H1 (cell line): ENCODE measurements around the gene ASB7. TPM values are rescaled to one million over a fixed set of nuclear protein-coding genes. Genes with fewer than 3 reads are reported as not detected.

ENCODE experiments used
- CTCF ChIA-PET: fragments of 300-600 bp; sonication (Branson Sonifier 250); formaldehyde crosslinking; loops from one replicate; lab custom pipeline; 2021; ENCODE audit not compliant: partially characterized antibody; lab: Charles Lee
- POLR2A ChIA-PET: fragments of 300-600 bp; sonication (Branson Sonifier 250); formaldehyde crosslinking; loops from one replicate; lab custom pipeline; 2021; ENCODE audit warnings: inconsistent platforms; ENCODE audit not compliant: partially characterized antibody; lab: Charles Lee
- DNase-seq, 2 experiments: peaks; one replicate each; pipeline versions ENCODE4 v3.0.0 to v3.0.0-alpha.2; 2010 to 2022; ENCODE audit warnings: low spot score in 2 of 2, low read depth in 1 of 2, mixed read lengths in 1 of 2
- FAIRE-seq: peaks from 2 replicates; lab custom pipeline; 2011; peaks lifted over from hg19 to GRCh38; lab: Jason Lieb, UNC
- H2AFZ ChIP-seq: 2 replicates; pipeline ENCODE4 v1.8.1; 2012; ENCODE audit warnings: low read length, inconsistent platforms
- H2AK5ac ChIP-seq: 2 replicates; pipeline ENCODE4 v1.6.1; 2013; ENCODE audit warnings: low read depth, low read length
- H2BK120ac ChIP-seq: replicated peaks from 2 replicates; pipeline ENCODE3; 2013; ENCODE audit warnings: low read depth, low read length, inconsistent platforms
- H2BK12ac ChIP-seq: 2 replicates; pipeline ENCODE4 v1.6.1; 2013; ENCODE audit warnings: low read depth, low read length
- H2BK15ac ChIP-seq: 2 replicates; pipeline ENCODE4 v1.6.1; 2013; ENCODE audit warnings: low read length
- H2BK20ac ChIP-seq: 2 replicates; pipeline ENCODE4 v1.6.1; 2013; ENCODE audit warnings: low read length
- H2BK5ac ChIP-seq: 2 replicates; pipeline ENCODE4 v1.6.1; 2013; ENCODE audit warnings: low read depth, low read length
- H3K14ac ChIP-seq: 2 replicates; pipeline ENCODE4 v1.6.1; 2013; ENCODE audit warnings: inconsistent platforms; ENCODE audit not compliant: insufficient read length
- H3K18ac ChIP-seq: 2 replicates; pipeline ENCODE4 v1.6.1; 2013; ENCODE audit warnings: low read length; ENCODE audit errors: extremely low read depth
- H3K23ac ChIP-seq: 2 replicates; pipeline ENCODE4 v1.6.1; 2013; ENCODE audit warnings: inconsistent platforms; ENCODE audit not compliant: insufficient read length
- H3K23me2 ChIP-seq: 2 replicates; pipeline ENCODE4 v1.6.1; 2013; ENCODE audit warnings: low read depth, low read length
- H3K27ac ChIP-seq: 2 replicates; pipeline ENCODE4 v1.6.1; 2011; ENCODE audit warnings: low read depth, low read length, inconsistent platforms
- H3K27me3 ChIP-seq, 4 experiments: replicated peaks in 1 of 4; 1 replicate in 1 of 4; 2 replicates in 3 of 4; pipeline versions ENCODE4 v1.6.1 to v1.8.1; 2011 to 2013; ENCODE audit warnings: low read length in 3 of 4, mild to moderate bottlenecking in 3 of 4, inconsistent platforms in 2 of 4, mixed read lengths in 2 of 4, moderate library complexity in 1 of 4; ENCODE audit not compliant: control insufficient read depth in 3 of 4, insufficient read depth in 3 of 4; ENCODE audit errors: extremely low read depth in 1 of 4
- H3K36me3 ChIP-seq, 4 experiments: 2 replicates each; pipeline versions ENCODE4 v1.6.1 to v1.8.1; 2011 to 2013; ENCODE audit warnings: mild to moderate bottlenecking in 4 of 4, low read length in 3 of 4, moderate library complexity in 2 of 4, control low read depth in 1 of 4, inconsistent platforms in 1 of 4; ENCODE audit not compliant: insufficient read depth in 4 of 4, control insufficient read depth in 2 of 4
- H3K4ac ChIP-seq: replicated peaks from 2 replicates; pipeline ENCODE3; 2013; ENCODE audit warnings: low read length, low read depth, mixed read lengths, inconsistent platforms; ENCODE audit not compliant: insufficient read length
- H3K4me1 ChIP-seq, 4 experiments: replicated peaks in 1 of 4; 1 replicate in 1 of 4; 2 replicates in 3 of 4; pipeline versions ENCODE4 v1.6.1 to v1.8.1; 2011 to 2013; ENCODE audit warnings: low read length in 3 of 4, inconsistent platforms in 2 of 4, mixed read lengths in 1 of 4; ENCODE audit not compliant: insufficient read depth in 4 of 4, control insufficient read depth in 3 of 4
- H3K4me2 ChIP-seq, 2 experiments: 2 replicates each; pipeline versions ENCODE4 v1.6.1 to v1.8.1; 2011 to 2013; ENCODE audit warnings: low read depth in 2 of 2, low read length in 2 of 2, control low read depth in 1 of 2, inconsistent platforms in 1 of 2, mild to moderate bottlenecking in 1 of 2; ENCODE audit not compliant: insufficient read depth in 1 of 2
- H3K4me3 ChIP-seq, 4 experiments: fragments of 200-600, 300-600 bp in 1 of 4; sonication (generic), shearing (Covaris generic), sonication (Bioruptor Twin) in 1 of 4; 2 replicates each; pipeline versions ENCODE4 v1.5.1 to v1.8.1; 2011 to 2016; ENCODE audit warnings: low read length in 4 of 4, low read depth in 3 of 4, control low read depth in 2 of 4, inconsistent platforms in 2 of 4, mild to moderate bottlenecking in 2 of 4, mixed read lengths in 1 of 4, moderate library complexity in 1 of 4; ENCODE audit not compliant: insufficient read depth in 2 of 4; ENCODE audit errors: extremely low read depth in 1 of 4
- H3K56ac ChIP-seq: replicated peaks from 2 replicates; pipeline ENCODE3; 2013; ENCODE audit warnings: low read depth, mild to moderate bottlenecking, mixed read lengths, low read length, inconsistent platforms; ENCODE audit not compliant: insufficient read length
- H3K79me1 ChIP-seq: 2 replicates; pipeline ENCODE4 v1.6.1; 2013; ENCODE audit warnings: low read depth, low read length, control low read depth
- H3K79me2 ChIP-seq, 2 experiments: 2 replicates each; pipeline versions ENCODE4 v1.6.1 to v1.8.1; 2012 to 2013; ENCODE audit warnings: low read length in 2 of 2, mild to moderate bottlenecking in 2 of 2, inconsistent platforms in 1 of 2; ENCODE audit not compliant: insufficient read depth in 2 of 2, control insufficient read depth in 1 of 2
- H3K9ac ChIP-seq, 4 experiments: replicated peaks in 1 of 4; 1 replicate in 1 of 4; 2 replicates in 3 of 4; pipeline versions ENCODE4 v1.6.1 to v1.8.1; 2011 to 2013; ENCODE audit warnings: low read depth in 3 of 4, low read length in 3 of 4, control low read depth in 2 of 4, mild to moderate bottlenecking in 2 of 4, moderate library complexity in 2 of 4, inconsistent platforms in 1 of 4; ENCODE audit errors: extremely low read depth in 1 of 4
- H3K9me3 ChIP-seq, 2 experiments: 2 replicates each; pipeline versions ENCODE4 v1.6.1 to v1.8.1; 2012 to 2013; ENCODE audit warnings: mild to moderate bottlenecking in 2 of 2, moderate library complexity in 2 of 2, control low read depth in 1 of 2, inconsistent platforms in 1 of 2, low read depth in 1 of 2, low read length in 1 of 2, mixed read lengths in 1 of 2; ENCODE audit not compliant: insufficient read depth in 2 of 2
- H4K20me1 ChIP-seq, 2 experiments: replicated peaks in 1 of 2; 2 replicates each; pipeline versions ENCODE3 to v1.8.1; 2011 to 2013; ENCODE audit warnings: inconsistent platforms in 2 of 2, low read length in 2 of 2, mild to moderate bottlenecking in 1 of 2; ENCODE audit not compliant: insufficient read depth in 2 of 2, control insufficient read depth in 1 of 2
- H4K5ac ChIP-seq: 2 replicates; pipeline ENCODE4 v1.6.1; 2013; ENCODE audit warnings: low read length, low read depth, mixed read lengths, inconsistent platforms; ENCODE audit not compliant: insufficient read length
- H4K8ac ChIP-seq: 2 replicates; pipeline ENCODE4 v1.8.0; 2013; ENCODE audit warnings: mild to moderate bottlenecking, moderate library complexity, low read length, inconsistent platforms; ENCODE audit not compliant: insufficient read depth; ENCODE audit errors: extremely low read depth
- H4K91ac ChIP-seq: replicated peaks from 2 replicates; pipeline ENCODE3; 2013; ENCODE audit warnings: low read length, mixed read lengths, inconsistent platforms; ENCODE audit not compliant: insufficient read length
- BCL11A ChIP-seq, 2 experiments: IDR thresholded peaks; one replicate each; pipeline ENCODE4 v1.6.1; 2011; ENCODE audit warnings: low read depth in 2 of 2, low read length in 2 of 2, mild to moderate bottlenecking in 2 of 2
- CEBPB ChIP-seq: IDR thresholded peaks from 2 replicates; pipeline ENCODE4 v1.6.1; 2012; ENCODE audit warnings: low read depth, low read length
- HDAC6 ChIP-seq: IDR thresholded peaks from one replicate; pipeline ENCODE4 v1.7.1; 2012; ENCODE audit warnings: low read depth, mild to moderate bottlenecking, inconsistent platforms, low read length, moderate library complexity
- KDM4A ChIP-seq: IDR thresholded peaks from one replicate; pipeline ENCODE4 v1.7.1; 2012; ENCODE audit warnings: low read depth, mild to moderate bottlenecking, moderate library complexity, low read length, inconsistent platforms; ENCODE audit not compliant: severe bottlenecking
- POLR2AphosphoS5 ChIP-seq: IDR thresholded peaks from 2 replicates; pipeline ENCODE4 v1.6.1; 2011; ENCODE audit warnings: low read depth, low read length
- SIX5 ChIP-seq: IDR thresholded peaks from 2 replicates; pipeline ENCODE4 v1.6.1; 2011; ENCODE audit warnings: mild to moderate bottlenecking, low read depth, low read length
- SP1 ChIP-seq: IDR thresholded peaks from 2 replicates; pipeline ENCODE4 v1.6.1; 2011; ENCODE audit warnings: low read depth, low read length
- WGBS, 2 experiments: shearing (Covaris generic) in 1 of 2; methylation state at CpG; one replicate each; pipeline versions ENCODE4 v1.1.6 to v1.1.7; 2013 to 2015; ENCODE audit warnings: low lambda C conversion rate in 2 of 2, mixed read lengths in 2 of 2, inconsistent platforms in 1 of 2, low coverage in 1 of 2, missing lambda C conversion rate in 1 of 2; ENCODE audit not compliant: insufficient replicate concordance in 2 of 2, insufficient coverage in 1 of 2, insufficient read length in 1 of 2; ENCODE audit errors: extremely low coverage in 1 of 2, missing lambda C conversion rate in 1 of 2; 5-methylcytosine and 5-hydroxymethylcytosine counted together
- polyA plus RNA-seq, 7 experiments: library from polyadenylated mRNA; depleted of rRNA in 3 of 7; stranded (reverse) in 5 of 7; unstranded in 2 of 7; fragments of >200 nt in 5 of 7; fragments of 200-250 nt in 2 of 7; gene quantifications; 1 replicate in 5 of 7; 2 replicates in 1 of 7; 4 replicates in 1 of 7; pipeline versions ENCODE4 v1.2.1 to v1.2.3, GENCODE V29; 2011 to 2013; ENCODE audit warnings: missing spikeins in 2 of 7, mixed read lengths in 2 of 7
- total RNA-seq: library from RNA; stranded (reverse); fragmentation: NEBNext Ultra II Directional; extraction: Animal tissue kit (Norgen Biotek cat#: 25700); gene quantifications from 2 replicates; pipeline ENCODE4 v1.2.1, GENCODE V29; 2021
- TF ChIP-seq, protein P1 (sequence below): IDR thresholded peaks from 2 replicates; pipeline ENCODE4 v1.6.1; 2012; ENCODE audit warnings: low read length, inconsistent platforms
- TF ChIP-seq, protein P2 (sequence below): IDR thresholded peaks from 2 replicates; pipeline ENCODE4 v1.6.1; 2011; ENCODE audit warnings: low read depth, mild to moderate bottlenecking, low read length; ENCODE audit not compliant: insufficient read depth

ASB7 gene
- total and polyA plus RNA-seq, 2 of the 8 experiments (the other 6 are each of a cell fraction or from before 2014, with no cell fraction given): 5.2 to 12.8 TPM

DNA sequence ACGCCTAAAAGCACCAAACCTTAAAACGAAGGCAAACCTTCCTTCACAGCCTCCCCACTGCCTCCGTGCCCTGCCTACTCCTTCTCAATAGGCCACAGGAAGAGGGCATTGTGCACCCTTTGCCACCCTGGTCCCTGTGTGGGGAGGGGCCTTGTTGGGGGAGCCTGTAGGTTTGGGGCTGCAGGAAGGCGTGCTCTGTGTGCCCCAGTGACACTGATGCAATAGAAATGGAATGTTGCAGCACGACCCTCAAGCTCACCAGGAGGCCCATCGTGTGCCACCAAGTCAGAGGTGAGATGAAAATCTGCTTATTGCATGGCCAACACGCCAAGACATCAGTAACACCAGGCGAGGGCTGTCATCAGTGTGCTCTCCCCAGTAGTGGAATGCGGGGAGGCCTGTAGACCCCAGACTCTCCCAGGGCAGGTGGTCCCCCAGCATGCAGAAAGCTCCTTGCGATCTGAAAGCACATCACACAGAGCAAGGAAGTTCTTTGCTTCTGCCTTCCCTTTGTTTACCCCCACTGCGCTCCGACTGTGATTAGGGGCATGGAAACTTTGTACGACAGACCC is 86.2 kb downstream of the ASB7 start:
- DNase-seq (no peak), FAIRE-seq (no peak)
- TF ChIP-seq, protein P1, sequence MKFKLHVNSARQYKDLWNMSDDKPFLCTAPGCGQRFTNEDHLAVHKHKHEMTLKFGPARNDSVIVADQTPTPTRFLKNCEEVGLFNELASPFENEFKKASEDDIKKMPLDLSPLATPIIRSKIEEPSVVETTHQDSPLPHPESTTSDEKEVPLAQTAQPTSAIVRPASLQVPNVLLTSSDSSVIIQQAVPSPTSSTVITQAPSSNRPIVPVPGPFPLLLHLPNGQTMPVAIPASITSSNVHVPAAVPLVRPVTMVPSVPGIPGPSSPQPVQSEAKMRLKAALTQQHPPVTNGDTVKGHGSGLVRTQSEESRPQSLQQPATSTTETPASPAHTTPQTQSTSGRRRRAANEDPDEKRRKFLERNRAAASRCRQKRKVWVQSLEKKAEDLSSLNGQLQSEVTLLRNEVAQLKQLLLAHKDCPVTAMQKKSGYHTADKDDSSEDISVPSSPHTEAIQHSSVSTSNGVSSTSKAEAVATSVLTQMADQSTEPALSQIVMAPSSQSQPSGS: no peak
- TF ChIP-seq BCL11A (IDR thresholded peaks at IDR 0.05; ENCODE audit: low read depth in 2 of 2, low read length in 2 of 2) (no peak), KDM4A (peak; percentile 33), CEBPB (peak; percentile 78), POLR2AphosphoS5 (no peak), HDAC6 (no peak), SIX5 (no peak), SP1 (no peak)
- TF ChIP-seq, protein P2, sequence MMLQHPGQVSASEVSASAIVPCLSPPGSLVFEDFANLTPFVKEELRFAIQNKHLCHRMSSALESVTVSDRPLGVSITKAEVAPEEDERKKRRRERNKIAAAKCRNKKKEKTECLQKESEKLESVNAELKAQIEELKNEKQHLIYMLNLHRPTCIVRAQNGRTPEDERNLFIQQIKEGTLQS: no peak
- Histone ChIP-seq H2BK5ac (peak overlapping the region; percentile 88), H2BK120ac (no peak overlapping the region), H2BK12ac (peak overlapping the region; percentile 52), H2BK20ac (peak overlapping the region; percentile 95), H3K18ac (peak overlapping the region; percentile 91), H3K79me2 (no peaks in the 10 kb centered on the region), H3K23ac (no peak overlapping the region), H3K23me2 (no peaks in the 10 kb centered on the region), H3K4me1 (peaks cover 6 to 10% (median 8%) of the 10 kb centered on the region in 4 experiments), H3K9me3 (no peaks in the 10 kb centered on the region), H3K27me3 (0 out of 7 replicates have a peak, but pooled peaks cover 0 to 2% (median 0%) of the 10 kb centered on the region in 4 experiments), H2BK15ac (0 out of 2 replicates have a peak overlapping the region, but pooled peaks have one; percentile 88), H4K20me1 (no peaks in the 10 kb centered on the region), H4K5ac (no peak overlapping the region), H2AFZ (peak overlapping the region; percentile 93; the same call in 1 of the 2 replicates), H3K36me3 (no peaks in the 10 kb centered on the region), H2AK5ac (peak overlapping the region; percentile 24; the same call in 1 of the 2 replicates), H3K79me1 (no peaks in the 10 kb centered on the region), H4K8ac (peak overlapping the region; percentile 73), H3K27ac (no peak overlapping the region), H4K91ac (peak overlapping the region; percentile 6), H3K4me2 (no peak overlapping the region), H3K14ac (no peak overlapping the region), H3K56ac (no peak overlapping the region), H3K4me3 (no peak overlapping the region), H3K4ac (no peak overlapping the region), H3K9ac (no peak overlapping the region)
- WGBS, 2 experiments: 85% methylated on average over 13 of the region's 13 CpGs; no CpG with 5 or more reads in 1 of the 2 experiments
- CTCF ChIA-PET: interaction anchor here (1.4 kb wide), 2 partner anchors 10 to 56 kb away, joined by 4 to 6 read pairs; no protein-coding TSS in a partner anchor
- POLR2A ChIA-PET: interaction anchor here (0.6 kb wide), 1 partner anchor 75 kb away, joined by 3 read pairs; no protein-coding TSS in a partner anchor
